CD8-positive, alpha-beta memory T cell (primary cell): ENCODE data around the gene RS1. TPM values are rescaled to one million over a fixed set of nuclear protein-coding genes. Genes with fewer than 3 reads are reported as not detected.

ENCODE experiments used
- polyA plus RNA-seq: library from polyadenylated mRNA; unstranded; fragments of 300-500 nt; fragmentation: Illumina TruSeq; gene quantifications from one replicate; pipeline ENCODE4 v1.2.3, GENCODE V29; 2021
- total RNA-seq, 2 experiments: library from RNA; stranded (reverse); gene quantifications; one replicate each; pipeline ENCODE4 v1.2.3, GENCODE V29; 2021

Gene RS1
- total and polyA plus RNA-seq, 3 experiments from 2014 or later: not detected

Other genes starting within 250 kb of the RS1 start
- 1 to 10 TPM; 1.5 to 2.6 TPM for gene CDKL5, start 246.5 kb downstream of the RS1 start, total RNA-seq
- gene CDKL5, start 246.5 kb downstream of the RS1 start, polyA plus RNA-seq: 1.2 TPM
- not detected for gene PPEF1, start 35.5 kb upstream of the RS1 start, total RNA-seq
- gene PPEF1, start 35.5 kb upstream of the RS1 start, polyA plus RNA-seq: not detected